ENCODE measurements around the gene ZNF628. TPM values are rescaled to one million over a fixed set of nuclear protein-coding genes. Genes with fewer than 3 reads are reported as not detected.
"Not testable (repeated sequence)": the region's sequence is repeated elsewhere in the genome, so short reads cannot be mapped to it uniquely, and the experiment has no call there.

The ZNF628 gene
- total RNA-seq: 3.5 and 6.0 TPM in 2 replicates

GRCh38 chr19:55476100-55476775 is at the start of gene ZNF628:
ZNF628 (plus strand) TSS chr19:55476617; CDS start chr19:55479911, 3,294 bp downstream.
- peak; percentile 90 for DNase-seq (ENCODE audit: low read depth)

- DNase-seq (ENCODE audit: low read depth): no peak
These were observed 45.2 kb upstream of the ZNF628 start for GRCh38 chr19:55431183-55431582.

GRCh38 chr19:55432241-55432959 is 44.0 kb upstream of the ZNF628 start:
- DNase-seq (ENCODE audit: low read depth): no peak

- no peak for DNase-seq (ENCODE audit: low read depth)
These were observed 43.1 kb upstream of the ZNF628 start for GRCh38 chr19:55433292-55433691.

- no peak for DNase-seq (ENCODE audit: low read depth)
These were observed 42.0 kb upstream of the ZNF628 start for GRCh38 chr19:55434356-55434919.

GRCh38 chr19:55435020-55435419 is 41.4 kb upstream of the ZNF628 start:
- DNase-seq (ENCODE audit: low read depth): no peak

- no peak for DNase-seq (ENCODE audit: low read depth)
These were observed 39.6 kb upstream of the ZNF628 start for GRCh38 chr19:55436847-55437246.

GRCh38 chr19:55437410-55437809 is 39.0 kb upstream of the ZNF628 start:
- peak; percentile 46 for DNase-seq (ENCODE audit: low read depth)

- no peak for DNase-seq (ENCODE audit: low read depth)
These were observed 37.4 kb upstream of the ZNF628 start for GRCh38 chr19:55439052-55439451.

- DNase-seq (ENCODE audit: low read depth): no peak
These were observed 35.9 kb upstream of the ZNF628 start for GRCh38 chr19:55440411-55441105.

- no peak for DNase-seq (ENCODE audit: low read depth)
These were observed 35.1 kb upstream of the ZNF628 start for GRCh38 chr19:55441319-55441691.

- DNase-seq (ENCODE audit: low read depth): no peak
These were observed 34.6 kb upstream of the ZNF628 start for GRCh38 chr19:55441692-55442321.

GRCh38 chr19:55442372-55442961 is 34.0 kb upstream of the ZNF628 start:
- DNase-seq (ENCODE audit: low read depth): no peak

GRCh38 chr19:55443045-55443823 is 33.2 kb upstream of the ZNF628 start, which contains the start of gene SHISA7:
SHISA7 (minus strand) TSS chr19:55443300; CDS start chr19:55442863, 437 bp downstream.
- DNase-seq (ENCODE audit: low read depth): no peak

- no peak for DNase-seq (ENCODE audit: low read depth)
These were observed 32.5 kb upstream of the ZNF628 start for GRCh38 chr19:55443824-55444480.

GRCh38 chr19:55444646-55445045 is 31.8 kb upstream of the ZNF628 start:
- DNase-seq (ENCODE audit: low read depth): no peak

GRCh38 chr19:55446060-55446459 is 30.4 kb upstream of the ZNF628 start:
- peak; percentile 37 for DNase-seq (ENCODE audit: low read depth)

GRCh38 chr19:55447421-55448174 is 28.8 kb upstream of the ZNF628 start:
- no peak for DNase-seq (ENCODE audit: low read depth)

GRCh38 chr19:55448175-55448490 is 28.3 kb upstream of the ZNF628 start:
- DNase-seq (ENCODE audit: low read depth): not testable (repeated sequence)

- no peak for DNase-seq (ENCODE audit: low read depth)
These were observed 26.9 kb upstream of the ZNF628 start for GRCh38 chr19:55449469-55449868.
